Thoracic aorta (tissue), 2 donors: Measurements from ENCODE around the gene TMEM89. TPM values are rescaled to one million over a fixed set of nuclear protein-coding genes. Genes with fewer than 3 reads are reported as not detected.

Experiments used
- ATAC-seq: fragments of 150-250 bp; one replicate; pipeline ENCODE4 v1.8.0; 2017; ENCODE audit warnings: low read depth; ENCODE audit not compliant: insufficient number of reproducible peaks, low FRiP score
- DNase-seq: peaks from one replicate; pipeline ENCODE4 v3.0.0-alpha.2; 2020; ENCODE audit warnings: low spot score
- H3K27ac ChIP-seq, 2 donors: fragments of 200-600 bp; sonication (generic); 1 replicate in 1 of 2; 2 replicates in 1 of 2; pipeline ENCODE4 v1.5.1; 2016; ENCODE audit warnings: mild to moderate bottlenecking in 2 of 2, moderate library complexity in 2 of 2
- H3K27me3 ChIP-seq: fragments of 200-600 bp; sonication (generic); replicated peaks from 2 replicates; pipeline ENCODE4 v1.6.0; 2016; ENCODE audit warnings: mild to moderate bottlenecking; ENCODE audit not compliant: insufficient read depth
- H3K36me3 ChIP-seq: fragments of 200-600 bp; sonication (generic); one replicate; pipeline ENCODE4 v1.5.1; 2016
- H3K4me1 ChIP-seq, 2 donors: fragments of 200-600 bp; sonication (generic); 1 replicate in 1 of 2; 2 replicates in 1 of 2; pipeline versions ENCODE4 v1.5.1 to v1.6.0; 2016; ENCODE audit warnings: low read depth in 2 of 2, mild to moderate bottlenecking in 1 of 2; ENCODE audit not compliant: control insufficient read depth in 1 of 2
- H3K4me3 ChIP-seq: fragments of 200-600 bp; sonication (generic); 2 replicates; pipeline ENCODE4 v1.5.1; 2016; ENCODE audit warnings: mild to moderate bottlenecking
- H3K9me3 ChIP-seq: fragments of 200-600 bp; sonication (generic); 2 replicates; pipeline ENCODE4 v1.5.1; 2016
- total RNA-seq, 2 donors: library from RNA; depleted of rRNA; stranded (reverse); fragments of >200 nt; gene quantifications; one replicate each; pipeline versions ENCODE4 v1.1.0 to v1.2.3, GENCODE V29; 2016
- TF ChIP-seq, protein P1 (sequence below): fragments of 200-600 bp; sonication (generic); IDR thresholded peaks from one replicate; pipeline ENCODE4 v1.5.1; 2019; ENCODE audit warnings: antibody characterized with exemption

Gene TMEM89
- total RNA-seq, 2 donors from 2014 or later: 8.0 TPM; not detected in 1

GRCh38 chr3:48635222-48636021 lies 13.9 kb upstream of the TMEM89 start, which contains the start of gene SLC26A6:
TSS of gene SLC26A6 (minus strand) at chr3:48635461. CDS start at chr3:48635393, 68 bp downstream.
- peaks cover 15 to 34% of the 10 kb centered on the region in 2 donors for H3K4me1 ChIP-seq
- TF ChIP-seq, protein P1, sequence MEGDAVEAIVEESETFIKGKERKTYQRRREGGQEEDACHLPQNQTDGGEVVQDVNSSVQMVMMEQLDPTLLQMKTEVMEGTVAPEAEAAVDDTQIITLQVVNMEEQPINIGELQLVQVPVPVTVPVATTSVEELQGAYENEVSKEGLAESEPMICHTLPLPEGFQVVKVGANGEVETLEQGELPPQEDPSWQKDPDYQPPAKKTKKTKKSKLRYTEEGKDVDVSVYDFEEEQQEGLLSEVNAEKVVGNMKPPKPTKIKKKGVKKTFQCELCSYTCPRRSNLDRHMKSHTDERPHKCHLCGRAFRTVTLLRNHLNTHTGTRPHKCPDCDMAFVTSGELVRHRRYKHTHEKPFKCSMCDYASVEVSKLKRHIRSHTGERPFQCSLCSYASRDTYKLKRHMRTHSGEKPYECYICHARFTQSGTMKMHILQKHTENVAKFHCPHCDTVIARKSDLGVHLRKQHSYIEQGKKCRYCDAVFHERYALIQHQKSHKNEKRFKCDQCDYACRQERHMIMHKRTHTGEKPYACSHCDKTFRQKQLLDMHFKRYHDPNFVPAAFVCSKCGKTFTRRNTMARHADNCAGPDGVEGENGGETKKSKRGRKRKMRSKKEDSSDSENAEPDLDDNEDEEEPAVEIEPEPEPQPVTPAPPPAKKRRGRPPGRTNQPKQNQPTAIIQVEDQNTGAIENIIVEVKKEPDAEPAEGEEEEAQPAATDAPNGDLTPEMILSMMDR: peak; percentile 29
- peak within 1 kb of the TSS; percentile 84 to 85 for H3K27ac ChIP-seq
- H3K27me3 ChIP-seq: no peaks in the 10 kb centered on the region
- H3K9me3 ChIP-seq: no peaks in the 10 kb centered on the region
- DNase-seq: peak; percentile 89
- peak within 1 kb of the TSS; percentile 93 for H3K4me3 ChIP-seq
- peaks cover 27% of the 10 kb centered on the region for H3K36me3 ChIP-seq
- peak; percentile 90 for ATAC-seq

- H3K27me3 ChIP-seq: no peaks in the 10 kb centered on the region
- H3K9me3 ChIP-seq: no peaks in the 10 kb centered on the region
- peak; percentile 36 for DNase-seq
- H3K36me3 ChIP-seq: peaks cover 34% of the 10 kb centered on the region
- H3K27ac ChIP-seq: peak overlapping the region; percentile 84 to 85
- H3K4me3 ChIP-seq: peak overlapping the region; percentile 93
- TF ChIP-seq, protein P1: no peak
- peaks cover 15 to 34% of the 10 kb centered on the region in 2 donors for H3K4me1 ChIP-seq
- no peak for ATAC-seq
These were observed 13.2 kb upstream of the TMEM89 start for GRCh38 chr3:48634661-48635221.

GRCh38 chr3:48633743-48634142 lies 12.2 kb upstream of the TMEM89 start:
- peaks cover 15 to 34% of the 10 kb centered on the region in 2 donors for H3K4me1 ChIP-seq
- H3K9me3 ChIP-seq: no peaks in the 10 kb centered on the region
- DNase-seq (no peak), ATAC-seq (no peak)
- H3K27ac ChIP-seq: peak overlapping the region in 1 of 2 donors; percentile 85
- H3K27me3 ChIP-seq: no peaks in the 10 kb centered on the region
- H3K36me3 ChIP-seq: peaks cover 39% of the 10 kb centered on the region
- H3K4me3 ChIP-seq: peak overlapping the region; percentile 93
- TF ChIP-seq, protein P1: no peak

DNA sequence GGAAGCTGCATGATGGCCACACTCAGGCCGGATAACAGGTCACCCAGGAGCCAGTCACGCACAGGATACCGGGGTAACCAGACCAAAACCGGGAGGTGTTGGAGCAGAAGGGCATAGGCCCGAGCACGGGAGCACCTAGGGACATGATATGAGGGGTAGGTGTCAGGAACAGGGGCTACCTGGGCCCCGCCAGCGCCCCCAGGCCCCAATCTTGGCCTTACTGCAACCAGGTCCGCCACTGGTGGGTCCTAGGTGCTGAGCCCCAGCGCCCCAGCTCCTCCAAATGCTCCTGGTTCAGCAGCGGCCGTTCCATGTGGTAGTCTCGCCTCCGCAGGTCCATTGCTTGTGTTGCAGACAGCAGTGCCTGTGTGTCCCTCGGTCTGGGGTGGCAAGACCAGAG lies 11.7 kb upstream of the TMEM89 start:
- Histone ChIP-seq H3K4me3 (no peak overlapping the region), H3K9me3 (no peaks in the 10 kb centered on the region), H3K4me1 (peaks cover 15 to 34% of the 10 kb centered on the region in 2 donors), H3K27me3 (no peaks in the 10 kb centered on the region), H3K27ac (no peak overlapping the region), H3K36me3 (peaks cover 40% of the 10 kb centered on the region)
- ATAC-seq (no peak), DNase-seq (no peak)
- TF ChIP-seq, protein P1: no peak
